Measurements from ENCODE around the gene CNTD1. TPM values are rescaled to one million over a fixed set of nuclear protein-coding genes. Genes with fewer than 3 reads are reported as not detected.

CNTD1 gene
- total and polyA plus RNA-seq, 2 experiments from 2014 or later, result 1.1 TPM; not detected in 1

- ATAC-seq (no peak), DNase-seq (ENCODE audit: low spot score) (no peak)
- no peak for TF ChIP-seq CREB1 (CRISPR knock-in tag; IDR thresholded peaks at IDR 0.05; ENCODE audit: low read depth)
- Mint-ChIP-seq H3K4me1 (no peaks in the 10 kb centered on the region), H3K9me3 (no peaks in the 10 kb centered on the region), H3K27me3 (ENCODE audit: insufficient read depth, low read depth, poor library complexity) (peaks cover 8% of the 10 kb centered on the region), H3K36me3 (ENCODE audit: low read depth) (peaks cover 7% of the 10 kb centered on the region), H3K4me3 (no peak overlapping the region), H3K27ac (no peak overlapping the region)
- Histone ChIP-seq H4K20me1 (replicated peaks; ENCODE audit: insufficient read depth) (no peaks in the 10 kb centered on the region), H3K4me1 (ENCODE audit: insufficient read depth) (no peaks in the 10 kb centered on the region), H3K9me2 (ENCODE audit: insufficient read depth) (no peaks in the 10 kb centered on the region), H3F3A (replicated peaks; ENCODE audit: low read depth) (no peaks in the 10 kb centered on the region), H3K79me2 (replicated peaks; ENCODE audit: insufficient read depth) (no peaks in the 10 kb centered on the region), H3K36me3 (ENCODE audit: insufficient read depth) (no peaks in the 10 kb centered on the region), H3K27ac (ENCODE audit: low read depth) (no peak overlapping the region), H3K4me2 (no peak overlapping the region), H2AFZ (no peak overlapping the region), H3K4me3 (no peak overlapping the region), H3K27me3 (ENCODE audit: insufficient read depth) (no peaks in the 10 kb centered on the region)
Observed at GRCh38 chr17:42791948-42792347, 6.7 kb upstream of the CNTD1 start.

DNA sequence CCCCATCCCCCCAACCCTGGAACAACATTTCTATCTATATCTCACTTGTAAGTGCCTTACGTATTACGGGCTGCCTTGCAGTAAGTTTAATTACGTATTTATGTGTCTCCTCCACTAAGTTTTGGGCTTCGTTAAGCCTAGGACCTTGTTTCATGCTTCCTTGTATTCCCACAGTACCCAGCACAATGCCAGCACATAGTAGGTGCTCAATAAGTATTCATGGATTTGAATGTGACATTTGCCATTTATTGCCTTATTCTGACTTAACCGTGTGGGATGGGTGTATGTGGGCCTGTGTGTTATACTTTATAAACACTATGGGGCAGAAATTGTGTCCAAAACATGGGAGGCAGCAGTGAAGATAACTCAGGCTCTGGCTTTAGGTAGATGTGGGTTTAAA lies 6.1 kb upstream of the CNTD1 start:
- no peaks in the 10 kb centered on the region for H4K20me1 ChIP-seq (replicated peaks; ENCODE audit: insufficient read depth)
- no peak for DNase-seq (ENCODE audit: low spot score)
- H3K27ac ChIP-seq (ENCODE audit: low read depth), result no peak overlapping the region
- Mint-ChIP-seq H3K36me3 (ENCODE audit: low read depth) (peaks cover 7% of the 10 kb centered on the region), H3K4me1 (peaks cover 1% of the 10 kb centered on the region; the same call in 1 of the 3 replicates), H3K27ac (no peak overlapping the region), H3K9me3 (no peaks in the 10 kb centered on the region), H3K27me3 (ENCODE audit: insufficient read depth, low read depth, poor library complexity) (peaks cover 8% of the 10 kb centered on the region), H3K4me3 (no peak overlapping the region)
- H3K4me1 ChIP-seq (ENCODE audit: insufficient read depth), result peaks cover 1% of the 10 kb centered on the region; the same call in 1 of the 2 replicates
- ATAC-seq, result no peak
- H3K79me2 ChIP-seq (replicated peaks; ENCODE audit: insufficient read depth), result peaks cover under 1% of the 10 kb centered on the region
- H3K9me2 ChIP-seq (ENCODE audit: insufficient read depth), result no peaks in the 10 kb centered on the region
- no peak overlapping the region for H3K4me2 ChIP-seq
- no peak overlapping the region for H2AFZ ChIP-seq
- no peak for TF ChIP-seq ETS1 (IDR thresholded peaks at IDR 0.05)
- TF ChIP-seq NANOG (IDR thresholded peaks at IDR 0.05; ENCODE audit: borderline replicate concordance), result no peak
- TF ChIP-seq, protein P1, sequence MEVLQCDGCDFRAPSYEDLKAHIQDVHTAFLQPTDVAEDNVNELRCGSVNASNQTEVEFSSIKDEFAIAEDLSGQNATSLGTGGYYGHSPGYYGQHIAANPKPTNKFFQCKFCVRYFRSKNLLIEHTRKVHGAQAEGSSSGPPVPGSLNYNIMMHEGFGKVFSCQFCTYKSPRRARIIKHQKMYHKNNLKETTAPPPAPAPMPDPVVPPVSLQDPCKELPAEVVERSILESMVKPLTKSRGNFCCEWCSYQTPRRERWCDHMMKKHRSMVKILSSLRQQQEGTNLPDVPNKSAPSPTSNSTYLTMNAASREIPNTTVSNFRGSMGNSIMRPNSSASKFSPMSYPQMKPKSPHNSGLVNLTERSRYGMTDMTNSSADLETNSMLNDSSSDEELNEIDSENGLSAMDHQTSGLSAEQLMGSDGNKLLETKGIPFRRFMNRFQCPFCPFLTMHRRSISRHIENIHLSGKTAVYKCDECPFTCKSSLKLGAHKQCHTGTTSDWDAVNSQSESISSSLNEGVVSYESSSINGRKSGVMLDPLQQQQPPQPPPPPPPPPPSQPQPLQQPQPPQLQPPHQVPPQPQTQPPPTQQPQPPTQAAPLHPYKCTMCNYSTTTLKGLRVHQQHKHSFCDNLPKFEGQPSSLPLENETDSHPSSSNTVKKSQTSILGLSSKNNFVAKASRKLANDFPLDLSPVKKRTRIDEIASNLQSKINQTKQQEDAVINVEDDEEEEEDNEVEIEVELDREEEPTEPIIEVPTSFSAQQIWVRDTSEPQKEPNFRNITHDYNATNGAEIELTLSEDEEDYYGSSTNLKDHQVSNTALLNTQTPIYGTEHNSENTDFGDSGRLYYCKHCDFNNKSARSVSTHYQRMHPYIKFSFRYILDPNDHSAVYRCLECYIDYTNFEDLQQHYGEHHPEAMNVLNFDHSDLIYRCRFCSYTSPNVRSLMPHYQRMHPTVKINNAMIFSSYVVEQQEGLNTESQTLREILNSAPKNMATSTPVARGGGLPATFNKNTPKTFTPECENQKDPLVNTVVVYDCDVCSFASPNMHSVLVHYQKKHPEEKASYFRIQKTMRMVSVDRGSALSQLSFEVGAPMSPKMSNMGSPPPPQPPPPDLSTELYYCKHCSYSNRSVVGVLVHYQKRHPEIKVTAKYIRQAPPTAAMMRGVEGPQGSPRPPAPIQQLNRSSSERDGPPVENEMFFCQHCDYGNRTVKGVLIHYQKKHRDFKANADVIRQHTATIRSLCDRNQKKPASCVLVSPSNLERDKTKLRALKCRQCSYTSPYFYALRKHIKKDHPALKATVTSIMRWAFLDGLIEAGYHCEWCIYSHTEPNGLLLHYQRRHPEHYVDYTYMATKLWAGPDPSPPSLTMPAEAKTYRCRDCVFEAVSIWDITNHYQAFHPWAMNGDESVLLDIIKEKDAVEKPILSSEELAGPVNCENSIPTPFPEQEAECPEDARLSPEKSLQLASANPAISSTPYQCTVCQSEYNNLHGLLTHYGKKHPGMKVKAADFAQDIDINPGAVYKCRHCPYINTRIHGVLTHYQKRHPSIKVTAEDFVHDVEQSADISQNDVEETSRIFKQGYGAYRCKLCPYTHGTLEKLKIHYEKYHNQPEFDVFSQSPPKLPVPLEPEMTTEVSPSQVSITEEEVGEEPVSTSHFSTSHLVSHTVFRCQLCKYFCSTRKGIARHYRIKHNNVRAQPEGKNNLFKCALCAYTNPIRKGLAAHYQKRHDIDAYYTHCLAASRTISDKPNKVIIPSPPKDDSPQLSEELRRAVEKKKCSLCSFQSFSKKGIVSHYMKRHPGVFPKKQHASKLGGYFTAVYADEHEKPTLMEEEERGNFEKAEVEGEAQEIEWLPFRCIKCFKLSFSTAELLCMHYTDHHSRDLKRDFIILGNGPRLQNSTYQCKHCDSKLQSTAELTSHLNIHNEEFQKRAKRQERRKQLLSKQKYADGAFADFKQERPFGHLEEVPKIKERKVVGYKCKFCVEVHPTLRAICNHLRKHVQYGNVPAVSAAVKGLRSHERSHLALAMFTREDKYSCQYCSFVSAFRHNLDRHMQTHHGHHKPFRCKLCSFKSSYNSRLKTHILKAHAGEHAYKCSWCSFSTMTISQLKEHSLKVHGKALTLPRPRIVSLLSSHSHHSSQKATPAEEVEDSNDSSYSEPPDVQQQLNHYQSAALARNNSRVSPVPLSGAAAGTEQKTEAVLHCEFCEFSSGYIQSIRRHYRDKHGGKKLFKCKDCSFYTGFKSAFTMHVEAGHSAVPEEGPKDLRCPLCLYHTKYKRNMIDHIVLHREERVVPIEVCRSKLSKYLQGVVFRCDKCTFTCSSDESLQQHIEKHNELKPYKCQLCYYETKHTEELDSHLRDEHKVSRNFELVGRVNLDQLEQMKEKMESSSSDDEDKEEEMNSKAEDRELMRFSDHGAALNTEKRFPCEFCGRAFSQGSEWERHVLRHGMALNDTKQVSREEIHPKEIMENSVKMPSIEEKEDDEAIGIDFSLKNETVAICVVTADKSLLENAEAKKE (CRISPR knock-in tag; IDR thresholded peaks at IDR 0.05), result no peak
- no peak for TF ChIP-seq POLR2AphosphoS5 (IDR thresholded peaks at IDR 0.05; ENCODE audit: low read depth)
- TF ChIP-seq CREB1 (CRISPR knock-in tag; IDR thresholded peaks at IDR 0.05; ENCODE audit: low read depth), result no peak
- no peak for TF ChIP-seq STAT1 (IDR thresholded peaks at IDR 0.05; ENCODE audit: unreplicated experiment)
- no peak for TF ChIP-seq JUNB (IDR thresholded peaks at IDR 0.05; ENCODE audit: unreplicated experiment)
- no peak for TF ChIP-seq REST (IDR thresholded peaks at IDR 0.05; ENCODE audit: unreplicated experiment)
- TF ChIP-seq, protein P2, sequence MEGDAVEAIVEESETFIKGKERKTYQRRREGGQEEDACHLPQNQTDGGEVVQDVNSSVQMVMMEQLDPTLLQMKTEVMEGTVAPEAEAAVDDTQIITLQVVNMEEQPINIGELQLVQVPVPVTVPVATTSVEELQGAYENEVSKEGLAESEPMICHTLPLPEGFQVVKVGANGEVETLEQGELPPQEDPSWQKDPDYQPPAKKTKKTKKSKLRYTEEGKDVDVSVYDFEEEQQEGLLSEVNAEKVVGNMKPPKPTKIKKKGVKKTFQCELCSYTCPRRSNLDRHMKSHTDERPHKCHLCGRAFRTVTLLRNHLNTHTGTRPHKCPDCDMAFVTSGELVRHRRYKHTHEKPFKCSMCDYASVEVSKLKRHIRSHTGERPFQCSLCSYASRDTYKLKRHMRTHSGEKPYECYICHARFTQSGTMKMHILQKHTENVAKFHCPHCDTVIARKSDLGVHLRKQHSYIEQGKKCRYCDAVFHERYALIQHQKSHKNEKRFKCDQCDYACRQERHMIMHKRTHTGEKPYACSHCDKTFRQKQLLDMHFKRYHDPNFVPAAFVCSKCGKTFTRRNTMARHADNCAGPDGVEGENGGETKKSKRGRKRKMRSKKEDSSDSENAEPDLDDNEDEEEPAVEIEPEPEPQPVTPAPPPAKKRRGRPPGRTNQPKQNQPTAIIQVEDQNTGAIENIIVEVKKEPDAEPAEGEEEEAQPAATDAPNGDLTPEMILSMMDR (conservative IDR thresholded peaks at IDR 0.05; ENCODE audit: low read depth in 2 of 2), result no peak
- no peak overlapping the region for H3K4me3 ChIP-seq
- H3K27me3 ChIP-seq (ENCODE audit: insufficient read depth), result no peaks in the 10 kb centered on the region
- no peaks in the 10 kb centered on the region for H3K36me3 ChIP-seq (ENCODE audit: insufficient read depth)
- H3F3A ChIP-seq (replicated peaks; ENCODE audit: low read depth), result no peaks in the 10 kb centered on the region
